Ramos (cell line): Measurements from ENCODE around the gene CCDC183.
"Not testable (repeated sequence)": the region's sequence is repeated elsewhere in the genome, so short reads cannot be mapped to it uniquely, and the experiment has no call there.

Experiments used
- in situ Hi-C: fragments of 300-500 bp; cut with MboI; formaldehyde crosslinking; loops from one replicate; pipeline ENCODE4 v1.14.3; 2022; ENCODE audit warnings: low sequenced_read_pairs; ENCODE audit not compliant: unreplicated experiment

CCDC183 gene

DNA sequence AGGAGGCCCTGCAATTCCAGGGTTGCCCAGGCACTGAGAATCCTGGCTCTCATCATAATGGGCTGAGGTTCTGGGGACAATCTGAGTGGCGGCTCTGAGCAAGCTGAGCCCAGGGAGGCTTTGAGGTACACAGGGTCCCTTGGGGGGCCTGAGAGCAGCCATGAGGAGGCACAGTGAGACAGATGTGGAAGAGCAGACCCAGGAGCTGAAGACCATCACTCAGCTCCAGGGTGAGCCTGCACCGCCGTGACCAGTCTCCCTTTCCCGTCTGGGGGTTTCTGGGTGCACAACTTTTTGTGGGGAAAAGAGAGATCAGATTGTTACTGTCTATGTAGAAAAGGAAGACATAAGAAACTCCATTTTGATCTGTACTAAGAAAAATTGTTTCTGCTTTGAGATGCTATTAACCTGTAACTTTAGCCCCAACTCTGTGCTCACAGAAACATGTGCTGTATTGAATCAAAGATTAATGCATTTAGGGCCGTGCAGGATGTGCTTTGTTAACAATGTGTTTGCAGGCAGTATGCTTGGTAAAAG is at the start of gene CCDC183:
TSS of gene CCDC183 (plus strand) at position 101 of the 537 bp plus-strand sequence. CDS start at position 161, 60 bp downstream.
- in situ Hi-C loops = loop anchor here (25.0 kb wide), 2 partner anchors 441 to 666 kb away; partner anchors contain the start of genes CYSRT1, NSMF, RNF224 and SLC34A3

GRCh38 chr9:136746621-136747020 is 49.5 kb upstream of the CCDC183 start:
- in situ Hi-C loops = no loop called here

- in situ Hi-C loops = no loop called here
These were observed 48.7 kb upstream of the CCDC183 start for GRCh38 chr9:136747161-136748060.

DNA sequence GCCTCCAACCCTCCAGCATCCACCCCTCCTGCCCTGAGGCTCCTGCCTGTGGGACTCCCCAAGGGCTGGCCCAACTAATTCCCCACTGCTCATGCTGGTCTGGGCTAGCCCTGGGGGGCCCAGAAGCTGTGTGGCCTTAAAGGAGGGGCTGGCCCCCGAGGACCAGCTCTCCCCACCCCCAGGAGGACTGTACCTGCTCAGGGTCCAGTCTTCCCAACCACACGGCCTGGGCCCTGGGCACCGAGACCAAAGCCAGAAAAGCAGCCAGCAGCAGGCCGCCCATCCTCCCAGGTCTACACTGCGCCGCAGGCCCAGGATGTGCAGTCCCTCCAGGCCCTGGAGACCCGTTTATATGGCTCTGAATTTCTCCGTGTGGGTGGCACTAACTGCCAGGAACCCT is 47.9 kb upstream of the CCDC183 start, which contains the start of gene LCN6:
TSS of gene LCN6 (minus strand) at position 325 of the 400 bp plus-strand sequence. CDS start at position 283, 42 bp downstream.
- in situ Hi-C loops = no loop called here

DNA sequence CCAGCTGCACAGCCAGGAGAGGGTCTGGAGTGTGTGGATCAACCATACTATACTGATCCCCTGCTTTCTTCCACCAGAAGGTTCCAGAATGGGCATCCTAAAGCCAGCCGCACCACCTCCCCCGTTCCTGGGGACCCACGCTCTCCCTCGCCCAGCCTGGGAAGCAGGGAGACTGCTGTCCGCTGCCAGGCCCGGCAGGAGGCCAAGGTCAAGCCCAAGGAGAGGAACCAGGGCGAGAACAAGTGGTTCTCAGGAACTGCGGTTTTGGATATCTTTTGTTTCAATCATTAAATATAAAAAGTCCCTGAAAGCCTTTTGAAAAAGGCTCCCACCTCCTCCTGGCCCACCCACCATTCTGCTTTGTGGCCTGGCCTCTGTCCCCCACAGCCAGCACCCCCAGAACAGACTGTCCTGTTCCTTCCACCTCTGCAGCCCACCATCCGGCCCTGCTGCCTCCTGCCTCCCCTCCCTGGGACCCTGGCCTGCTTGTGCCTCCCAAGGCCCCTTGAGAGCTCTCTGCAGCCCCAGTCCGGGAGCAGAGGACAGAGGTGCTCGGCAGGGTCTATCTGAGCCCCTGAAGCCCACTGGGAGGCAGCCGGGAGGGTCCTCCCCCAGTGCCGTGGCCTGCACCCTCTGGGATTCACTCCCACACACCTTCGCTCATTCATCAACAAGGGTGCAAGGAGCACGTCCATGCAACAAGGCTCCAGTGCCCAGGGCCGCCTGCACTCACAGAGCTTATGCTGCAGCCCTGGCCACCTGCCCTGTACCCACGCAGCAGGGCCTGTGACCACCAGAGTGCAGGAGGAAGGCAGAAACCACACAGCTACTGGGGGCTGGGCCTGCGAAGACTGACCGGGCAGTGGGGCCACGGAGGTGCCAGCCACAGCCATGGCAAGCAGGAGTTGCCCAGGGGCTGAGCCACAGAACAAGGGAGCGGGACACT is 47.2 kb upstream of the CCDC183 start:
- in situ Hi-C loops = no loop called here

DNA sequence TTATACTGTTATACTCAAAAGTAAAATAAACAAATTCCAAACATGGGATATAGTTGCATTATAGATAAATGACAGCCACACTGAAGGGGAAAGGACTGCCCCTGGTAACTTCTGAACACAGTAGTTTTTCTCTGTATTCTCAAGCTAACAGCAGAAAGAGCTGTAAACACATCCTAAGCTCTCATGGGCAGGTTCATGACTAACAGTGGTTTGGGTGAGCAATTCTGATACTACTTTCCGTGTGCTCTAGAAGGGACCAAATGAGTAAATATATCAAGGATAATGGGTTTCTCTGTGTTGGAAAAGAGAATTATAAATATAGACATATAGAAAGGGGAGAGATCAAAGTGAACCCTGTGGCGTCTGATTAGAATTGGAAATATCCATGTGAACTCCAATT is 45.6 kb upstream of the CCDC183 start:
- in situ Hi-C loops = no loop called here

- in situ Hi-C loops = no loop called here
These were observed 44.9 kb upstream of the CCDC183 start for GRCh38 chr9:136751244-136751643.

DNA sequence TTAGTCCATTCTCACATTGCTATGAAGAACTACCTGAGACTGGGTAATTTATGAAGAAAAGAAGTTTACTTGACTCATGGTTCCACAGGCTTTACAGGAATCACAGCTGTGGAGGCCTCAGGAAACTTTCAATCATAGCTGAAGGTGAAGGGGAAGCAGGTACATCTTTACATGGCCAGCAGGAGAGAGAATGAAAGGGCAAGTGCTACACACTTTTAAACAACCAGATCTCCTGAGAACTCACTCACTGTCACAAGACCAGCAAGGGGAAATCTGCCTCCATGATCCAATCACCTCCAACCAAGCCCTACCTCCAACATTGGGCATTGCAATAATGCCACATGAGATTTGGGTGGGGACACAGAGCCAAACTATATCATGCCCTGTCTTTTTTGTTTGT is 44.3 kb upstream of the CCDC183 start:
- in situ Hi-C loops = no loop called here

DNA sequence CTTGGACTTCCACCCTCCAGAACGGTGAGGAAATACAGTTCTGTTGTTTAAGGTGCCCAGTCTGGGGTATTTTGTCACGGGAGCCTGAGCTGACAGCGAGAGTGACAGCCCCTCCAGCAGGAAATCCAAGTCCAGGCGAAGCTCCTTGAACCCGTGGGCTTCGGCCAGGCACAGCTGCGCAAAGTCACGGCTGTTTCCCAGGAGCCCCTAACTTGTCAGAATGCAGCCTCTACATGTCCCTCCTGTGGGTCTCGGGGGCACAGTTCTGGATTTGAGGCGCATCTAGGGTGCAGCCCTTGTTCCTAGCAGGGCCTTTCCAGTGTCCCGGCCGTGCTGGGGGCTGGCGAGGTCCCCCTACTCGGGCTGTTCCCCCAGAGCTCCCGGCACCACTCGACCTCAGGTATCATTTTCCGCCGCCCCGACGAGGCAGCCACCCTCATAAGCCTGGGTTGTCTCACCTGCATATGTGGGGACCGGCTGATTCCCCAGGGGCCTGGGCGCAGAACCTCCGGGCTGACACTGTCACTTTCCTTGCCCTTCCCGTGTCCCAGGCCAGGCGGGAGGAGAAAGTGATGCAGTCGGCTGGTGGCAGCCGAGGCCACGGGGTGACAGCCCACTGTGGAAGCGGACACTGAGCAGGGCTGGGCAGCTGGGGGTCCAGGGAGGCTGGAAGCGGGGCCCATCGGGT is 42.6 kb upstream of the CCDC183 start:
- in situ Hi-C loops = no loop called here

- in situ Hi-C loops = no loop called here
These were observed 42.0 kb upstream of the CCDC183 start for GRCh38 chr9:136754059-136754572.

GRCh38 chr9:136754626-136755301 is 41.4 kb upstream of the CCDC183 start:
- in situ Hi-C loops = no loop called here

DNA sequence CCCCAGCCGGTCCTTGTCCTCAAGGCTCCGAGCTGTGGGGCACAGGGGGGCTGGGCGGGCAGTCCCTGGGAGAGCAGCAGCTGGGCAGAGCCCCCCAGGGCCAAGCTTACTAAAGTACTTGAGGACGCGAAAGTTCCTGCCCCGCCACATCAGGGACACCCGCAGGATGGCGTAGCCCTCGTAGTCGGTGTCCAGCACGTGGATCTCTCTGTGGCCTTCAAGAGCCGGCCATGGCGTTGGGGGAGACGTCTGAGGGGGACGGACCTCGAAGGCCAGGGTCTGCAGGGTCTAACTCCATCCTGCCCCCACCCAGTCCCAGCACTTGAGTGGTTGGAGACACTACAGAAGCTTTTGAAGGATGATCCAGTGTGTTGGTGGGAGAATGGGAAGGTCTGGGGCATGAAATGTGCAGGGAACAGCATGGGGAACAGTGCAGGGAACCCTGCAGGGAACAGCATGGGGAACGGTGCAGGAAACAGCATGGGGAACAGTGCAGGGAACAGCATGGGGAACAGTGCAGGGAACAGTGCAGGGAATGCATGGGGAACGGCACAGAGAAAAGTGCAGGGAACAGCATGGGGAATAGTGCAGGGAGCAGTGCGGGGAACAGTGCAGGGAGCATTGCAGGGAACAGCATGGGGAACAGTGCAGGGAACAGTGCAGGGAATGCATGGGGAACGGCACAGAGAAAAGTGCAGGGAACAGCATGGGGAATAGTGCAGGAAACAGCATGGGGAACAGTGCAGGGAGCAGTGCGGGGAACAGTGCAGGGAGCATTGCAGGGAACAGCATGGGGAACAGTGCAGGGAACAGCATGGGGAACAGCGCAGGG is 40.6 kb upstream of the CCDC183 start:
- in situ Hi-C loops = not testable (repeated sequence)

GRCh38 chr9:136756134-136756438 is 40.1 kb upstream of the CCDC183 start:
- in situ Hi-C loops = no loop called here

DNA sequence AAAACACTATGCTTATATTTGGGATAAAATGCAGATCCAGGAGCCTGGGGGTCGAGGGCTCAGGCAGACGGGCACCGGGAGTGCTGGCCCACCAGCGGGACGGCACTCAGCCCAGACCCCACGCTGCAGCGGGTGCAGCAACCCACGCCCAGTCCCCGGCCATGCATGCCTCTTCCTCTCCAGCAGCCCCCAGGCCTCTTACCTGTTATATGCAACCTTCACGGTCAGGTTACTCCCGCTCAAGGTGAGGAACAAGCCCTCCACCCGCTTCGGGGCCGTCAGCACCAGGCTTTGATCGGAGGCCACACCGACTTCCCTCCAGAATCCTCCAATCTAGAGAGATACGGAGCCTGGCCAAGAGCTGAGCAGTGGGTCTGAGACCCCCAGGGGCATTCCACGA is 39.3 kb upstream of the CCDC183 start:
- in situ Hi-C loops = no loop called here

GRCh38 chr9:136757328-136757727 is 38.8 kb upstream of the CCDC183 start:
- in situ Hi-C loops = no loop called here

DNA sequence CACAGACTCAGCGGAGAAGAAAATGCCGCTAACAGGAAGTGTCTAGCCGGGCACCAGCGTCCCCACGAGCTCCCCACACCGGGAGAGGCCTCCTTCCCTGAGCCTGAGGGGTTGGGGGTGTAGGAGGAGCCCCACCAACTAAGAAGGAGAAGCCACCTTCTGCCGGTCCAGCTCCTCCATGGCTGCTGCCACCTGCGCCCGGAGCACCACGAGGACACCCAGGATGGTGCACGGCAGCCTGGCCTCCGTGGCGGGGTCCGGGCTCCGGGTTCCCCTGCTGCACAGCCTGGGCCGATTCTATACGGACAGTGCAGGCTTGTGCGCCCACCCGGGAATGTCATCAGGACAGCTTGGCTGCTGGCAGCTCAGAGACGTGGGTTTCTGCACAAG is 38.4 kb upstream of the CCDC183 start:
- in situ Hi-C loops = no loop called here

- in situ Hi-C loops = no loop called here
These were observed 37.1 kb upstream of the CCDC183 start for GRCh38 chr9:136759001-136759400.
